OCI-LY3 (cell line): ENCODE results near the gene GADD45G.

Experiments
- H2AFZ ChIP-seq: fragments of 200-600, 300-600 bp; shearing (Covaris generic); 2 replicates; pipeline ENCODE4 v1.6.0; 2014; ENCODE audit warnings: antibody characterized with exemption, low read depth, low read length
- H3K27ac ChIP-seq: fragments of 200-600, 300-600 bp; sonication (generic); 2 replicates; pipeline ENCODE4 v1.5.1; 2014; ENCODE audit warnings: mild to moderate bottlenecking, low read length, moderate library complexity, mixed read lengths
- H3K27me3 ChIP-seq: fragments of 200-600, 300-600 bp; sonication (generic); 2 replicates; pipeline ENCODE4 v1.6.1; 2014; ENCODE audit warnings: low read depth, low read length, mixed read lengths
- H3K36me3 ChIP-seq: fragments of 200-600, 300-600 bp; sonication (generic); replicated peaks from 2 replicates; pipeline ENCODE3; 2014; ENCODE audit warnings: low read depth, low read length, mixed read lengths
- H3K4me1 ChIP-seq: fragments of 300-600, 200-600 bp; sonication (generic); 2 replicates; pipeline ENCODE4 v1.6.1; 2014; ENCODE audit warnings: low read length, mixed read lengths
- H3K4me2 ChIP-seq: fragments of 200-600, 300-600 bp; sonication (generic); 2 replicates; pipeline ENCODE4 v1.6.1; 2014; ENCODE audit warnings: low read length, mixed read lengths
- H3K4me3 ChIP-seq: fragments of 300-600, 200-600 bp; sonication (generic); 2 replicates; pipeline ENCODE4 v1.5.1; 2014; ENCODE audit warnings: antibody characterized with exemption, mild to moderate bottlenecking, low read length, moderate library complexity
- H3K79me2 ChIP-seq: fragments of 300-600, 200-600 bp; shearing (Covaris generic); 2 replicates; pipeline ENCODE4 v1.6.1; 2014; ENCODE audit warnings: mild to moderate bottlenecking, low read length, mixed read lengths
- H3K9ac ChIP-seq: fragments of 300-600, 200-600 bp; shearing (Covaris generic); 2 replicates; pipeline ENCODE4 v1.6.0; 2014; ENCODE audit warnings: mild to moderate bottlenecking, low read length, moderate library complexity
- H3K9me3 ChIP-seq: fragments of 200-600, 300-600 bp; shearing (Covaris generic); 2 replicates; pipeline ENCODE4 v1.6.1; 2014; ENCODE audit warnings: low read length, mixed read lengths; ENCODE audit not compliant: insufficient read depth
- H4K20me1 ChIP-seq: fragments of 200-600, 300-600 bp; sonication (generic); 2 replicates; pipeline ENCODE4 v1.6.1; 2016; ENCODE audit warnings: low read length, mixed read lengths; ENCODE audit not compliant: insufficient read depth
- CTCF ChIP-seq: fragments of 200-600, 300-600 bp; sonication (generic); IDR thresholded peaks from 2 replicates; pipeline ENCODE4 v1.5.1; 2014; ENCODE audit warnings: antibody characterized with exemption, low read length, low read depth
- EZH2phosphoT487 ChIP-seq: fragments of 200-600 bp; shearing (Covaris generic); IDR thresholded peaks from 2 replicates; pipeline ENCODE4 v1.6.1; 2018; ENCODE audit warnings: antibody characterized with exemption, mixed run types, low read depth

Gene GADD45G

GRCh38 chr9:89593727-89594427 is 10.9 kb upstream of the GADD45G start:
- peaks cover 39% of the 10 kb centered on the region for H3K27me3 ChIP-seq
- no peak overlapping the region for H3K4me3 ChIP-seq
- H3K4me1 ChIP-seq: no peaks in the 10 kb centered on the region
- peak overlapping the region; percentile 52; the same call in 1 of the 2 replicates for H2AFZ ChIP-seq
- H3K27ac ChIP-seq: no peak overlapping the region
- TF ChIP-seq CTCF (peak; percentile 86), EZH2phosphoT487 (no peak)
- no peaks in the 10 kb centered on the region for H3K79me2 ChIP-seq
- no peak overlapping the region for H3K9ac ChIP-seq
- no peaks in the 10 kb centered on the region for H4K20me1 ChIP-seq
- no peaks in the 10 kb centered on the region for H3K36me3 ChIP-seq
- no peaks in the 10 kb centered on the region for H3K9me3 ChIP-seq
- H3K4me2 ChIP-seq: peak overlapping the region; percentile 54

GRCh38 chr9:89594811-89595550 is 9.8 kb upstream of the GADD45G start:
- Histone ChIP-seq H3K27me3 (peaks cover 43% of the 10 kb centered on the region), H3K4me3 (no peak overlapping the region), H3K27ac (no peak overlapping the region), H3K36me3 (no peaks in the 10 kb centered on the region), H3K4me2 (no peak overlapping the region), H2AFZ (no peak overlapping the region), H4K20me1 (no peaks in the 10 kb centered on the region), H3K9ac (no peak overlapping the region), H3K79me2 (no peaks in the 10 kb centered on the region), H3K9me3 (no peaks in the 10 kb centered on the region), H3K4me1 (no peaks in the 10 kb centered on the region)
- TF ChIP-seq CTCF (no peak), EZH2phosphoT487 (no peak)

- H3K79me2 ChIP-seq: no peaks in the 10 kb centered on the region
- no peaks in the 10 kb centered on the region for H3K36me3 ChIP-seq
- no peaks in the 10 kb centered on the region for H4K20me1 ChIP-seq
- no peaks in the 10 kb centered on the region for H3K4me1 ChIP-seq
- H3K27me3 ChIP-seq: peaks cover 49% of the 10 kb centered on the region
- no peak overlapping the region for H3K4me2 ChIP-seq
- TF ChIP-seq CTCF (no peak), EZH2phosphoT487 (no peak)
- no peak overlapping the region for H3K9ac ChIP-seq
- no peak overlapping the region for H3K27ac ChIP-seq
- H3K4me3 ChIP-seq: no peak overlapping the region
- H2AFZ ChIP-seq: no peak overlapping the region
- H3K9me3 ChIP-seq: no peaks in the 10 kb centered on the region
Measured at GRCh38 chr9:89595646-89596045, 9.2 kb upstream of the GADD45G start.

GRCh38 chr9:89596937-89597555 is 7.8 kb upstream of the GADD45G start:
- Histone ChIP-seq H3K4me2 (no peak overlapping the region), H3K27ac (no peak overlapping the region), H4K20me1 (no peaks in the 10 kb centered on the region), H3K27me3 (peaks cover 59% of the 10 kb centered on the region), H3K4me3 (no peak overlapping the region), H3K36me3 (no peaks in the 10 kb centered on the region), H3K4me1 (no peaks in the 10 kb centered on the region), H2AFZ (no peak overlapping the region), H3K79me2 (no peaks in the 10 kb centered on the region), H3K9ac (no peak overlapping the region), H3K9me3 (no peaks in the 10 kb centered on the region)
- no peak for TF ChIP-seq CTCF
- TF ChIP-seq EZH2phosphoT487: no peak
